K562 (cell line): ENCODE measurements around the gene ADAM10. TPM values are rescaled to one million over a fixed set of nuclear protein-coding genes. Genes with fewer than 3 reads are reported as not detected.

Experiments used
- C11orf30 ChIP-seq: fragments of 450-650 bp; IDR thresholded peaks from 2 replicates; pipeline ENCODE4 v1.6.1; 2016; ENCODE audit warnings: low read depth, mild to moderate bottlenecking
- E2F5 ChIP-seq: sonication (generic); formaldehyde crosslinking; IDR thresholded peaks from 2 replicates; pipeline ENCODE4 v1.8.0; 2022; ENCODE audit warnings: mild to moderate bottlenecking, missing genetic modification reagents
- KDM5B ChIP-seq: fragments of 200-600 bp; sonication (generic); IDR thresholded peaks from 2 replicates; pipeline ENCODE4 v1.6.1; 2012; ENCODE audit warnings: low read depth, mild to moderate bottlenecking, moderate library complexity, low read length, control low read depth, inconsistent platforms; ENCODE audit not compliant: insufficient replicate concordance
- MNT ChIP-seq, 2 experiments: fragments of 450-650 bp; conservative IDR thresholded peaks; 2 replicates each; pipeline ENCODE4 v1.6.1; 2017; ENCODE audit warnings: mild to moderate bottlenecking in 2 of 2, moderate library complexity in 2 of 2
- NBN ChIP-seq: fragments of 450-650 bp; IDR thresholded peaks from 2 replicates; pipeline ENCODE4 v1.6.1; 2016; ENCODE audit warnings: low read depth, mild to moderate bottlenecking
- NR4A1 ChIP-seq, 2 experiments: fragments of 250-450 bp in 1 of 2; fragments of 450-650 bp in 1 of 2; sonication (Bioruptor Pico) in 1 of 2; IDR thresholded peaks; 2 replicates each; pipeline versions ENCODE4 v1.4.0 to v1.6.1; 2016 to 2020; ENCODE audit warnings: mild to moderate bottlenecking in 2 of 2, missing compliant biosample characterization in 1 of 2, missing genetic modification characterization in 1 of 2, moderate library complexity in 1 of 2
- PHB ChIP-seq: fragments of 250-450 bp; sonication (Bioruptor Pico); IDR thresholded peaks from 2 replicates; pipeline ENCODE4 v1.5.0; 2021
- PHF8 ChIP-seq: fragments of 200-600 bp; sonication (generic); IDR thresholded peaks from 2 replicates; pipeline ENCODE4 v1.6.1; 2012; ENCODE audit warnings: mixed run types, mild to moderate bottlenecking, inconsistent platforms, low read length, moderate library complexity, borderline replicate concordance
- ZNF253 ChIP-seq: fragments of 250-450 bp; sonication (Bioruptor Pico); conservative IDR thresholded peaks from 2 replicates; pipeline ENCODE4 v1.6.1; 2021; ENCODE audit warnings: mild to moderate bottlenecking
- ZNF318 ChIP-seq, 2 experiments: fragments of 450-650 bp; IDR thresholded peaks; 2 replicates each; pipeline ENCODE4 v1.6.1; 2016; ENCODE audit warnings: mild to moderate bottlenecking in 2 of 2, borderline replicate concordance in 1 of 2, low read depth in 1 of 2, moderate library complexity in 1 of 2
- ZNF449 ChIP-seq: fragments of 250-450 bp; sonication (Bioruptor Pico); IDR thresholded peaks from 2 replicates; pipeline ENCODE4 v1.8.0; 2022; ENCODE audit warnings: moderate library complexity, mild to moderate bottlenecking, inconsistent platforms
- polyA plus RNA-seq, 8 experiments: library from polyadenylated mRNA; depleted of rRNA in 4 of 8; stranded (reverse) in 5 of 8; unstranded in 3 of 8; fragments of >200 nt; fragmentation: Nextera tagmentation in 2 of 8; fragmentation: Illumina TruSeq in 1 of 8; extraction: Ambion mirVana in 2 of 8; extraction: Trizol in 1 of 8; gene quantifications; 2 replicates each; pipeline versions ENCODE4 v1.2.1 to v1.2.3, GENCODE V29; 2011 to 2014; ENCODE audit warnings: inconsistent platforms in 1 of 8, missing spikeins in 1 of 8
- total RNA-seq, 7 experiments: library from RNA; depleted of rRNA in 6 of 7; stranded (reverse); fragments of >200 nt in 6 of 7; fragmentation: Illumina TruSeq in 2 of 7; extraction: Trizol in 2 of 7; gene quantifications; 2 replicates each; pipeline versions ENCODE4 v1.2.1 to v1.2.3, GENCODE V29; 2011 to 2021; ENCODE audit warnings: low replicate concordance in 1 of 7

ADAM10 gene
- total and polyA plus RNA-seq, 9 of the 15 experiments (the other 6 are each of a cell fraction or from before 2014, with no cell fraction given) = 11.9 to 152 (median 57.3) TPM

- TF ChIP-seq ZNF318 (IDR thresholded peaks at IDR 0.05; ENCODE audit: borderline replicate concordance in 1 of 2, low read depth in 1 of 2) = no peak
- TF ChIP-seq MNT (conservative IDR thresholded peaks at IDR 0.05) = peak; percentile 98 to 99
- TF ChIP-seq KDM5B = peak; percentile 97
- peak; percentile 54 for TF ChIP-seq C11orf30
- peak; percentile 60; the same call in 1 of the 2 replicates for TF ChIP-seq ZNF449 (CRISPR knock-in tag)
- TF ChIP-seq PHF8 = peak; percentile 94
- TF ChIP-seq NR4A1 (CRISPR knock-in tag; IDR thresholded peaks at IDR 0.05) = no peak
- TF ChIP-seq NR4A1 (tag; IDR thresholded peaks at IDR 0.05) = peak; percentile 20; the same call in 1 of the 2 replicates
- no peak for TF ChIP-seq ZNF253 (CRISPR knock-in tag)
- peak; percentile 85; the same call in 1 of the 2 replicates for TF ChIP-seq PHB
- TF ChIP-seq NBN = peak; percentile 60
- TF ChIP-seq E2F5 (CRISPR knock-in tag) = peak; percentile 89
These were observed 21.5 kb upstream of the ADAM10 start, which contains the start of gene MINDY2 (continued) for GRCh38 chr15:58770857-58771620.
